ENCODE measurements around the gene TPPP3. TPM values are rescaled to one million over a fixed set of nuclear protein-coding genes. Genes with fewer than 3 reads are reported as not detected.

TPPP3 gene
- total RNA-seq, 1 experiment from 2014 or later: 0.95 TPM

GRCh38 chr16:67406111-67406971 lies 13.0 kb upstream of the TPPP3 start:
- ATAC-seq (no peak), DNase-seq (ENCODE audit: low read depth, low spot score) (no peak)
- H3K4me3 ChIP-seq (ENCODE audit: low read depth in 2 of 2, low read length in 2 of 2): no peak overlapping the region
- CTCF ChIA-PET: no interaction called here
- H3K9me3 ChIP-seq (ENCODE audit: control insufficient read depth, insufficient read depth, low read depth, low read length): no peaks in the 10 kb centered on the region
- no peak for TF ChIP-seq CTCF (IDR thresholded peaks at IDR 0.05)
- TF ChIP-seq SIN3A (IDR thresholded peaks at IDR 0.05; ENCODE audit: borderline replicate concordance, insufficient read depth, low read depth, low read length): no peak
- TF ChIP-seq POLR2AphosphoS5 (IDR thresholded peaks at IDR 0.05; ENCODE audit: low read depth, low read length): no peak
- TF ChIP-seq TCF7L2 (IDR thresholded peaks at IDR 0.05; ENCODE audit: low read depth, low read length): no peak
- no peak for TF ChIP-seq REST (IDR thresholded peaks at IDR 0.05; ENCODE audit: insufficient read depth in 1 of 2, low read depth in 2 of 2, low read length in 1 of 2)
- no peaks in the 10 kb centered on the region for H3K27me3 ChIP-seq (ENCODE audit: control insufficient read depth, insufficient read depth, low read length)
- BruUV-seq (replicated peaks): no TSS peak
- H3K27ac ChIP-seq (ENCODE audit: low read length): no peak overlapping the region
- intact Hi-C loops (cut with micrococcal nuclease; ENCODE audit: unreplicated experiment) (no loop called here), in situ Hi-C loops (cut with HindIII; ENCODE audit: low pct_unique_long_range_greater_than_20kb, low sequenced_read_pairs) (no loop called here)
- POLR2A ChIA-PET: no interaction called here
- H3K4me1 ChIP-seq (ENCODE audit: control insufficient read depth, insufficient read depth, low read length): no peaks in the 10 kb centered on the region
- H3K36me3 ChIP-seq (ENCODE audit: control insufficient read depth, insufficient read depth, low read length): no peaks in the 10 kb centered on the region

GRCh38 chr16:67405336-67405735 lies 12.0 kb upstream of the TPPP3 start:
- TF ChIP-seq REST (IDR thresholded peaks at IDR 0.05; ENCODE audit: insufficient read depth in 1 of 2, low read depth in 2 of 2, low read length in 1 of 2) (no peak), CTCF (IDR thresholded peaks at IDR 0.05) (no peak), TCF7L2 (IDR thresholded peaks at IDR 0.05; ENCODE audit: low read depth, low read length) (no peak)
- Histone ChIP-seq H3K9me3 (ENCODE audit: control insufficient read depth, insufficient read depth, low read depth, low read length) (no peaks in the 10 kb centered on the region), H3K27ac (ENCODE audit: low read length) (no peak overlapping the region), H3K36me3 (ENCODE audit: control insufficient read depth, insufficient read depth, low read length) (no peaks in the 10 kb centered on the region), H3K4me3 (ENCODE audit: low read depth in 2 of 2, low read length in 2 of 2) (no peak overlapping the region), H3K4me1 (ENCODE audit: control insufficient read depth, insufficient read depth, low read length) (no peaks in the 10 kb centered on the region), H3K27me3 (ENCODE audit: control insufficient read depth, insufficient read depth, low read length) (no peaks in the 10 kb centered on the region)
- intact Hi-C loops (cut with micrococcal nuclease; ENCODE audit: unreplicated experiment): no loop called here
- no TSS peak for BruUV-seq (replicated peaks)
- ChIA-PET CTCF (no interaction called here), POLR2A (no interaction called here)
- no peak for DNase-seq (ENCODE audit: low read depth, low spot score)
- in situ Hi-C loops (cut with HindIII; ENCODE audit: low pct_unique_long_range_greater_than_20kb, low sequenced_read_pairs): no loop called here
- no peak for ATAC-seq
